Fibroblast of pulmonary artery (primary cell): ENCODE data around the gene ZFAND2B.

Experiments
- DNase-seq: peaks from one replicate; pipeline ENCODE4 v3.0.0-alpha.2; 2010; ENCODE audit warnings: low read depth
- H3K4me3 ChIP-seq: replicated peaks from 2 replicates; pipeline ENCODE4 v1.5.1; 2011; ENCODE audit warnings: low read depth, mild to moderate bottlenecking, control low read depth, low read length, moderate library complexity
- TF ChIP-seq, protein P1 (sequence below): IDR thresholded peaks from 2 replicates; pipeline ENCODE4 v1.5.1; 2011; ENCODE audit warnings: mild to moderate bottlenecking, control low read depth, low read length, inconsistent platforms; ENCODE audit errors: missing control alignments

The ZFAND2B gene

GRCh38 chr2:219179601-219180465 lies 26.7 kb upstream of the ZFAND2B start:
- TF ChIP-seq, protein P1, sequence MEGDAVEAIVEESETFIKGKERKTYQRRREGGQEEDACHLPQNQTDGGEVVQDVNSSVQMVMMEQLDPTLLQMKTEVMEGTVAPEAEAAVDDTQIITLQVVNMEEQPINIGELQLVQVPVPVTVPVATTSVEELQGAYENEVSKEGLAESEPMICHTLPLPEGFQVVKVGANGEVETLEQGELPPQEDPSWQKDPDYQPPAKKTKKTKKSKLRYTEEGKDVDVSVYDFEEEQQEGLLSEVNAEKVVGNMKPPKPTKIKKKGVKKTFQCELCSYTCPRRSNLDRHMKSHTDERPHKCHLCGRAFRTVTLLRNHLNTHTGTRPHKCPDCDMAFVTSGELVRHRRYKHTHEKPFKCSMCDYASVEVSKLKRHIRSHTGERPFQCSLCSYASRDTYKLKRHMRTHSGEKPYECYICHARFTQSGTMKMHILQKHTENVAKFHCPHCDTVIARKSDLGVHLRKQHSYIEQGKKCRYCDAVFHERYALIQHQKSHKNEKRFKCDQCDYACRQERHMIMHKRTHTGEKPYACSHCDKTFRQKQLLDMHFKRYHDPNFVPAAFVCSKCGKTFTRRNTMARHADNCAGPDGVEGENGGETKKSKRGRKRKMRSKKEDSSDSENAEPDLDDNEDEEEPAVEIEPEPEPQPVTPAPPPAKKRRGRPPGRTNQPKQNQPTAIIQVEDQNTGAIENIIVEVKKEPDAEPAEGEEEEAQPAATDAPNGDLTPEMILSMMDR, result no peak
- peak overlapping the region; percentile 61 for H3K4me3 ChIP-seq
- DNase-seq, result no peak

- H3K4me3 ChIP-seq, result no peak overlapping the region
- no peak for DNase-seq
- TF ChIP-seq, protein P1, result no peak
Measured at GRCh38 chr2:219180961-219181360, 25.6 kb upstream of the ZFAND2B start.

DNA sequence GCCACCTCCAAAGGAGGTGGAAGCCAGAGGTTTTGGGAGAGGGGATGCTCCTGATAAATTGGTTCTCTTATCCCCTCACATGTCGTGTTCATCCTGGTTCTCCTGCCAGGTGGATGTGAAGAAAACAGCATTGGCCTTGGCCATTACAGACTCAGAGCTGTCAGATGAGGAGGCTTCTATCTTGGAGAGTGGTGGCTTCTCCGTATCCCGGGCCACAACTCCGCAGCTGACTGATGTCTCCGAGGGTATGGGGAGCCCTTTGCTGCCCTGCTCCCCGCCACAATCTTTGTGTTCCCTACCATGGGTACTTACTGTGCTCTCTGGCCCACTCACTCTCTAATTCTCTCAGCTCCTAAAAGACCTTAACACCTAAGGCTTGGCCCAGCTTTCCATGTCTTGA lies 25.1 kb upstream of the ZFAND2B start:
- TF ChIP-seq, protein P1, result no peak
- H3K4me3 ChIP-seq, result no peak overlapping the region
- no peak for DNase-seq

- no peak for DNase-seq
- H3K4me3 ChIP-seq, result no peak overlapping the region
- TF ChIP-seq, protein P1, result no peak
Measured at GRCh38 chr2:219182331-219183150, 24.0 kb upstream of the ZFAND2B start.

GRCh38 chr2:219183151-219183772 lies 23.3 kb upstream of the ZFAND2B start:
- TF ChIP-seq, protein P1, result no peak
- no peak overlapping the region for H3K4me3 ChIP-seq
- DNase-seq, result no peak

- H3K4me3 ChIP-seq, result no peak overlapping the region
- TF ChIP-seq, protein P1, result no peak
- DNase-seq, result no peak
Measured at GRCh38 chr2:219184121-219184520, 22.5 kb upstream of the ZFAND2B start.
